MM.1S (cell line): ENCODE measurements around the gene ADAMTS13.

ENCODE experiments used
- DNase-seq: peaks from one replicate; pipeline ENCODE4 v3.0.0-alpha.2; 2015
- H2AFZ ChIP-seq: fragments of 300-600 bp; sonication (generic); 2 replicates; pipeline ENCODE4 v1.6.0; 2016; ENCODE audit warnings: antibody characterized with exemption, low read length
- H3F3A ChIP-seq: fragments of 300-600 bp; sonication (generic); 2 replicates; pipeline ENCODE4 v1.6.1; 2016; ENCODE audit warnings: mild to moderate bottlenecking, antibody characterized with exemption, low read length, moderate library complexity, mixed read lengths; ENCODE audit not compliant: insufficient read depth
- H3K27ac ChIP-seq: fragments of 300-600 bp; sonication (generic); 2 replicates; pipeline ENCODE4 v1.5.1; 2016; ENCODE audit warnings: mild to moderate bottlenecking, low read length
- H3K27me3 ChIP-seq: fragments of 300-600 bp; sonication (generic); replicated peaks from 2 replicates; pipeline ENCODE4 v1.6.0; 2016; ENCODE audit warnings: low read length; ENCODE audit not compliant: insufficient read depth
- H3K36me3 ChIP-seq: fragments of 300-600 bp; sonication (generic); replicated peaks from 2 replicates; pipeline ENCODE4 v1.6.1; 2016; ENCODE audit warnings: mild to moderate bottlenecking, low read length, mixed read lengths; ENCODE audit not compliant: insufficient read depth
- H3K4me1 ChIP-seq: fragments of 300-600 bp; sonication (generic); 2 replicates; pipeline ENCODE4 v1.6.1; 2016; ENCODE audit warnings: low read length, mixed read lengths
- H3K4me2 ChIP-seq: fragments of 300-600 bp; sonication (generic); 2 replicates; pipeline ENCODE4 v1.6.0; 2016; ENCODE audit warnings: low read depth, low read length
- H3K4me3 ChIP-seq: fragments of 300-600 bp; sonication (generic); 2 replicates; pipeline ENCODE4 v1.5.1; 2016; ENCODE audit warnings: low read length, mixed read lengths
- H3K79me2 ChIP-seq: fragments of 300-600 bp; sonication (generic); 2 replicates; pipeline ENCODE4 v1.6.1; 2016; ENCODE audit warnings: mixed run types, low read length, mixed read lengths
- H3K9ac ChIP-seq: fragments of 300-600 bp; sonication (generic); 2 replicates; pipeline ENCODE4 v1.6.1; 2016; ENCODE audit warnings: low read length, mixed read lengths
- H3K9me2 ChIP-seq: fragments of 300-600 bp; sonication (generic); replicated peaks from 2 replicates; pipeline ENCODE4 v1.6.1; 2016; ENCODE audit warnings: mild to moderate bottlenecking, low read length, mixed read lengths; ENCODE audit not compliant: insufficient read depth
- H3K9me3 ChIP-seq: fragments of 300-600 bp; sonication (generic); replicated peaks from 2 replicates; pipeline ENCODE4 v1.6.1; 2016; ENCODE audit warnings: mild to moderate bottlenecking, low read length, mixed read lengths; ENCODE audit not compliant: insufficient read depth
- H4K20me1 ChIP-seq: fragments of 300-600 bp; sonication (generic); 2 replicates; pipeline ENCODE4 v1.6.1; 2016; ENCODE audit warnings: mild to moderate bottlenecking, low read length, moderate library complexity, mixed read lengths; ENCODE audit not compliant: insufficient read depth
- CTCF ChIP-seq: fragments of 300-600 bp; sonication (generic); IDR thresholded peaks from 2 replicates; pipeline ENCODE4 v1.5.1; 2016; ENCODE audit warnings: antibody characterized with exemption, low read length, mixed read lengths
- EZH2 ChIP-seq: fragments of 300-600 bp; sonication (generic); optimal IDR thresholded peaks from 2 replicates; pipeline ENCODE3; 2017; ENCODE audit warnings: low read depth, mild to moderate bottlenecking, antibody characterized with exemption, low read length, mixed read lengths
- EZH2phosphoT487 ChIP-seq: fragments of 300-600 bp; sonication (generic); IDR thresholded peaks from 2 replicates; pipeline ENCODE4 v1.6.1; 2018; ENCODE audit warnings: antibody characterized with exemption, low read length

Gene ADAMTS13

DNA sequence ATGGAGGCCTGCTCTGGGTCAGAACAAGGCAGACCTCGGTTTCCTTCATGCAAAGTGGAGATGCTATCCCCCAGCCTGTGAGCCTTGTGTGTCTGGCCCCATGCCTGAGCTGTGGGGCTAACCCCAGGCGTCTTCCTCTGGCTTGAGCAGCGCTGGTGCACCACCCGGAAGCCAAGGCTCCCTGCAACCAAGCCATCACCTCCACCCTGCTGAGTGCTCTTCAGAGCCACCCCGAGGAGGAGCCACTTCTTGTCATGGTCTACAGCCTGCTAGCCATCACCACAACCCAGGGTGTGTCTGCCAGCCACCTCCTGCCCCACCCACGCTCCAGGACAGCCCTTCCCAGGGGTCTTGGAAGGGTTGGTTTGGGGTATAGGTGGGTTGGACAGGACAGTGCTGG, 20.6 kb upstream of the ADAMTS13 start:
- Histone ChIP-seq H3K9ac (no peak overlapping the region), H2AFZ (no peak overlapping the region), H3K36me3 (no peaks in the 10 kb centered on the region), H3K4me1 (no peaks in the 10 kb centered on the region), H3F3A (no peaks in the 10 kb centered on the region), H3K9me3 (no peaks in the 10 kb centered on the region), H3K4me2 (no peak overlapping the region), H3K27me3 (peaks cover 21% of the 10 kb centered on the region), H3K9me2 (no peaks in the 10 kb centered on the region), H4K20me1 (no peaks in the 10 kb centered on the region), H3K79me2 (no peaks in the 10 kb centered on the region), H3K4me3 (no peak overlapping the region), H3K27ac (no peak overlapping the region)
- no peak for DNase-seq
- TF ChIP-seq EZH2: no peak
- no peak for TF ChIP-seq EZH2phosphoT487

GRCh38 chr9:133402689-133403088, 19.5 kb upstream of the ADAMTS13 start:
- Histone ChIP-seq H3K4me2 (no peak overlapping the region), H3F3A (no peaks in the 10 kb centered on the region), H3K9me2 (no peaks in the 10 kb centered on the region), H3K4me3 (no peak overlapping the region), H3K4me1 (no peaks in the 10 kb centered on the region), H2AFZ (no peak overlapping the region), H3K27me3 (peaks cover 10% of the 10 kb centered on the region), H3K27ac (no peak overlapping the region), H4K20me1 (no peaks in the 10 kb centered on the region), H3K9ac (no peak overlapping the region), H3K9me3 (no peaks in the 10 kb centered on the region), H3K79me2 (no peaks in the 10 kb centered on the region), H3K36me3 (no peaks in the 10 kb centered on the region)
- TF ChIP-seq CTCF (no peak), EZH2 (no peak), EZH2phosphoT487 (no peak)
- DNase-seq: no peak

- Histone ChIP-seq H3F3A (no peaks in the 10 kb centered on the region), H3K4me2 (no peak overlapping the region), H4K20me1 (no peaks in the 10 kb centered on the region), H3K9me2 (no peaks in the 10 kb centered on the region), H3K27me3 (0 out of 2 replicates have a peak, but pooled peaks cover 4% of the 10 kb centered on the region), H3K4me3 (no peak overlapping the region), H2AFZ (no peak overlapping the region), H3K79me2 (no peaks in the 10 kb centered on the region), H3K27ac (no peak overlapping the region), H3K4me1 (no peaks in the 10 kb centered on the region), H3K9me3 (no peaks in the 10 kb centered on the region), H3K9ac (no peak overlapping the region), H3K36me3 (no peaks in the 10 kb centered on the region)
- DNase-seq: no peak
- TF ChIP-seq EZH2phosphoT487 (no peak), EZH2 (no peak), CTCF (peak; percentile 63)
These were observed 18.3 kb upstream of the ADAMTS13 start for GRCh38 chr9:133403766-133404453.

- no peaks in the 10 kb centered on the region for H3K4me1 ChIP-seq
- H3K9ac ChIP-seq: no peak overlapping the region
- no peak overlapping the region for H3K4me3 ChIP-seq
- H3F3A ChIP-seq: no peaks in the 10 kb centered on the region
- H3K9me2 ChIP-seq: no peaks in the 10 kb centered on the region
- H3K36me3 ChIP-seq: no peaks in the 10 kb centered on the region
- no peak overlapping the region for H3K4me2 ChIP-seq
- DNase-seq: no peak
- no peaks in the 10 kb centered on the region for H3K79me2 ChIP-seq
- no peaks in the 10 kb centered on the region for H3K27me3 ChIP-seq
- H4K20me1 ChIP-seq: no peaks in the 10 kb centered on the region
- TF ChIP-seq EZH2 (no peak), CTCF (no peak), EZH2phosphoT487 (no peak)
- H3K9me3 ChIP-seq: no peaks in the 10 kb centered on the region
- H2AFZ ChIP-seq: no peak overlapping the region
- no peak overlapping the region for H3K27ac ChIP-seq
These were observed 17.6 kb upstream of the ADAMTS13 start for GRCh38 chr9:133404454-133405002.
